ENCODE measurements around the gene FGF22. TPM values are rescaled to one million over a fixed set of nuclear protein-coding genes. Genes with fewer than 3 reads are reported as not detected.

Gene FGF22
- polyA plus RNA-seq, 2 donors, result 0.53 to 0.86 TPM

DNA sequence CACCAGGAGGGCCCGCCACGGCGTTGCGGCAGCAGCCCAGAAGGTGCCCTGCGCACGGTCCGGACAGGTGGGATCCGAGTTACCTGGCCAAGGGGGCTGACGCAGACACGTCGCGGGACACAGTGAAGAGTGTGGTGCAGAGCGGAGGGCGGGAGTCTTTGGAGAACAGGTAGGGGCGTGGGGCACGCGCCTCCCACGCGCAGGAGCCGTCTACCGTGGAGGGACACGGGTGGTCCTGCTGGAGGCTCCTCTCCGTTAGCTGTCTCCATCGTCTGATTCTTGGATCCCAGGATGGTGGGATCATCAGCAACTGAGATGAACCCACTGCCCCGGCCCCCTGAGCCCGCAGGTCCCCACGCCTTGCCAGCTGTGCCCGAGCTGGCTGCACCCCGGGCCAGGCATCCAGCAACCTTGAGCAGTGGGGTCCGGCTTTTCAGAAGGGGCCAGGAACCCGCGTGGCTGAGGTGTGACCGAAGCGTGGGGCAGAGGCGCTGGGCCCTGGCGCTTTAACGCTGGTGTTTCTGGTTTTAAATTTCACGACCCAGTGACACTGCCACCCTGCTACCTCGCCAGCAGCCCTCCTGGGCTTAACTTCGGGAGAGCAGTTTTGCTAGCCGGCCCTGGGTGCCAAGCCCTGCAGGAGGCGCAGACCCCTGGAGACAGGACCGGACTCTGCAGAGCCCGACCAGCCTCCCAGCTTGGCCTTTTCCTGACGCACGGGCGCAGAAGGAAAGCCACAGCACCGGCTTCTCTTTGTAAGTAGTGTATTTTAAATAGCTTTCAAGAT, 7.3 kb downstream of the FGF22 start:
- no peak overlapping the region for H3K27ac ChIP-seq (ENCODE audit: low read depth in 2 of 2, low read length in 1 of 2)
- no peaks in the 10 kb centered on the region for H3K27me3 ChIP-seq (ENCODE audit: control insufficient read depth in 1 of 2, insufficient read depth in 2 of 2, low read length in 2 of 2)
- peaks cover 0 to under 1% of the 10 kb centered on the region in 2 donors for H3K4me1 ChIP-seq (ENCODE audit: control insufficient read depth in 2 of 2, insufficient read depth in 2 of 2, low read length in 1 of 2)
- H3K36me3 ChIP-seq (ENCODE audit: control insufficient read depth in 2 of 2, insufficient read depth in 2 of 2, low read length in 1 of 2), result peaks cover 7 to 59% of the 10 kb centered on the region in 2 donors
- WGBS, 2 donors, result 92 to 93% methylated on average over 47 to 48 of the region's 48 CpGs
- H3K9me3 ChIP-seq (ENCODE audit: control insufficient read depth in 2 of 2, insufficient read depth in 1 of 2, low read depth in 1 of 2, low read length in 1 of 2), result no peaks in the 10 kb centered on the region
- no peak overlapping the region for H3K4me3 ChIP-seq (ENCODE audit: low read depth in 1 of 2, low read length in 2 of 2)

- Histone ChIP-seq H3K36me3 (ENCODE audit: control insufficient read depth in 2 of 2, insufficient read depth in 2 of 2, low read length in 1 of 2) (peaks cover 7 to 67% of the 10 kb centered on the region in 2 donors), H3K4me1 (ENCODE audit: control insufficient read depth in 2 of 2, insufficient read depth in 2 of 2, low read length in 1 of 2) (no peaks in the 10 kb centered on the region), H3K27ac (ENCODE audit: low read depth in 2 of 2, low read length in 1 of 2) (no peak overlapping the region), H3K9me3 (ENCODE audit: control insufficient read depth in 2 of 2, insufficient read depth in 1 of 2, low read depth in 1 of 2, low read length in 1 of 2) (no peaks in the 10 kb centered on the region), H3K27me3 (ENCODE audit: control insufficient read depth in 1 of 2, insufficient read depth in 2 of 2, low read length in 2 of 2) (no peaks in the 10 kb centered on the region), H3K4me3 (ENCODE audit: low read depth in 1 of 2, low read length in 2 of 2) (no peak overlapping the region)
- 91 to 92% methylated on average over 52 of the region's 52 CpGs for WGBS, 2 donors
Observed at GRCh38 chr19:647566-648284, 8.0 kb downstream of the FGF22 start.

DNA sequence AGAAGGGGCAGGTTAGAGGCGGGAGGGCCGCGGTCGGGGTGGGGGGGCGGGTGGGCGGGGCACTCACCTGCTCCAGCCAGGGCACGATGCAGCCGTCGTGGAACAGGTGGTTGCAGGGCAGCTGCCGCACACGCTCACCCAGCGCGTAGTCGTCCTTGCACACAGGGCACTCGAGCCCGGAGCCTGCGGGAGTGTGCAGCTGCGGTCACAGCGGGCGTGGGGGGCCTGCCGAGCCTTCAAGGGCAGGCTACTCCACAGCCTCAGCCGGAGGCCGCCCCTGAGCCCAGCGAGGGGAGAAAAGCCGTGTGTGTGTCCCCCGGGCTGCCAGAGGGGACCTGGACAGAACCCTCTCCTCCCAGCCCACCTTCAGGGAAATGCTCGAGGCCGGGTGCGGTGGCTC, 8.6 kb downstream of the FGF22 start:
- Histone ChIP-seq H3K27ac (ENCODE audit: low read depth in 2 of 2, low read length in 1 of 2) (no peak overlapping the region), H3K27me3 (ENCODE audit: control insufficient read depth in 1 of 2, insufficient read depth in 2 of 2, low read length in 2 of 2) (no peaks in the 10 kb centered on the region), H3K36me3 (ENCODE audit: control insufficient read depth in 2 of 2, insufficient read depth in 2 of 2, low read length in 1 of 2) (peaks cover 7 to 73% of the 10 kb centered on the region in 2 donors), H3K4me1 (ENCODE audit: control insufficient read depth in 2 of 2, insufficient read depth in 2 of 2, low read length in 1 of 2) (no peaks in the 10 kb centered on the region), H3K9me3 (ENCODE audit: control insufficient read depth in 2 of 2, insufficient read depth in 1 of 2, low read depth in 1 of 2, low read length in 1 of 2) (no peaks in the 10 kb centered on the region), H3K4me3 (ENCODE audit: low read depth in 1 of 2, low read length in 2 of 2) (no peak overlapping the region)
- WGBS, 2 donors, result 90% methylated on average over 28 to 29 of the region's 29 CpGs

GRCh38 chr19:648904-649801, 9.5 kb downstream of the FGF22 start:
- Histone ChIP-seq H3K36me3 (ENCODE audit: control insufficient read depth in 2 of 2, insufficient read depth in 2 of 2, low read length in 1 of 2) (peaks cover 7 to 77% of the 10 kb centered on the region in 2 donors), H3K27ac (ENCODE audit: low read depth in 2 of 2, low read length in 1 of 2) (no peak overlapping the region), H3K4me3 (ENCODE audit: low read depth in 1 of 2, low read length in 2 of 2) (no peak overlapping the region), H3K9me3 (ENCODE audit: control insufficient read depth in 2 of 2, insufficient read depth in 1 of 2, low read depth in 1 of 2, low read length in 1 of 2) (no peaks in the 10 kb centered on the region), H3K27me3 (ENCODE audit: control insufficient read depth in 1 of 2, insufficient read depth in 2 of 2, low read length in 2 of 2) (no peaks in the 10 kb centered on the region), H3K4me1 (ENCODE audit: control insufficient read depth in 2 of 2, insufficient read depth in 2 of 2, low read length in 1 of 2) (peaks cover 0 to 1% of the 10 kb centered on the region in 2 donors)
- 91 to 92% methylated on average over 52 to 53 of the region's 53 CpGs for WGBS, 2 donors

DNA sequence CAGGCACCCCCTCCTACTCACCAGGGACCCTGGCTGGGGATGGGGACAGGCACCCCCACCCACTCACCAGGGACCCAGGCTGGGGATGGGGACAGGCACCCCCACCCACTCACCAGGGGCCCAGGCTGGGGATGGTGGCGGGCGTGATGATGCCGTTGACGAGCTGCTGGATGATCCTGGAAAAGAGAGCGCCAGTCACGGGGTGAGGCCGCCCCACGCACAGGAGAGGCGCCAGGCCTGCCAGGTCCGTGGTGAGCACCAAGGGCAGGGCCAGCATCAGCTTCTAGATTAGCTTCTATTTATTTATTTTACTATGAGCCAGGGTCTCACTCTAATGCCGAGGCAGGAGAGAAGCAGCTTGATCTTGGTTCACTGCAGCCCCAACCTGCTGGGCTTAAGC, 10.4 kb downstream of the FGF22 start:
- peaks cover 7 to 70% of the 10 kb centered on the region in 2 donors for H3K36me3 ChIP-seq (ENCODE audit: control insufficient read depth in 2 of 2, insufficient read depth in 2 of 2, low read length in 1 of 2)
- 85 to 90% methylated on average over 11 of the region's 11 CpGs for WGBS, 2 donors

GRCh38 chr19:651114-651818, 11.6 kb downstream of the FGF22 start:
- Histone ChIP-seq H3K36me3 (ENCODE audit: control insufficient read depth in 2 of 2, insufficient read depth in 2 of 2, low read length in 1 of 2) (peaks cover 7 to 65% of the 10 kb centered on the region in 2 donors), H3K27ac (ENCODE audit: low read depth in 2 of 2, low read length in 1 of 2) (no peak overlapping the region), H3K4me3 (ENCODE audit: low read depth in 1 of 2, low read length in 2 of 2) (no peak overlapping the region), H3K27me3 (ENCODE audit: control insufficient read depth in 1 of 2, insufficient read depth in 2 of 2, low read length in 2 of 2) (no peaks in the 10 kb centered on the region), H3K4me1 (ENCODE audit: control insufficient read depth in 2 of 2, insufficient read depth in 2 of 2, low read length in 1 of 2) (peaks cover 0 to 1% of the 10 kb centered on the region in 2 donors), H3K9me3 (ENCODE audit: control insufficient read depth in 2 of 2, insufficient read depth in 1 of 2, low read depth in 1 of 2, low read length in 1 of 2) (no peaks in the 10 kb centered on the region)
- 94 to 95% methylated on average over 58 of the region's 58 CpGs for WGBS, 2 donors

More for the DNA sequence above, 10.4 kb downstream of the FGF22 start:
- no peak overlapping the region for H3K27ac ChIP-seq (ENCODE audit: low read depth in 2 of 2, low read length in 1 of 2)
- no peak overlapping the region for H3K4me3 ChIP-seq (ENCODE audit: low read depth in 1 of 2, low read length in 2 of 2)
- H3K4me1 ChIP-seq (ENCODE audit: control insufficient read depth in 2 of 2, insufficient read depth in 2 of 2, low read length in 1 of 2), result peaks cover 0 to 1% of the 10 kb centered on the region in 2 donors
- H3K27me3 ChIP-seq (ENCODE audit: control insufficient read depth in 1 of 2, insufficient read depth in 2 of 2, low read length in 2 of 2), result no peaks in the 10 kb centered on the region
- H3K9me3 ChIP-seq (ENCODE audit: control insufficient read depth in 2 of 2, insufficient read depth in 1 of 2, low read depth in 1 of 2, low read length in 1 of 2), result no peaks in the 10 kb centered on the region

DNA sequence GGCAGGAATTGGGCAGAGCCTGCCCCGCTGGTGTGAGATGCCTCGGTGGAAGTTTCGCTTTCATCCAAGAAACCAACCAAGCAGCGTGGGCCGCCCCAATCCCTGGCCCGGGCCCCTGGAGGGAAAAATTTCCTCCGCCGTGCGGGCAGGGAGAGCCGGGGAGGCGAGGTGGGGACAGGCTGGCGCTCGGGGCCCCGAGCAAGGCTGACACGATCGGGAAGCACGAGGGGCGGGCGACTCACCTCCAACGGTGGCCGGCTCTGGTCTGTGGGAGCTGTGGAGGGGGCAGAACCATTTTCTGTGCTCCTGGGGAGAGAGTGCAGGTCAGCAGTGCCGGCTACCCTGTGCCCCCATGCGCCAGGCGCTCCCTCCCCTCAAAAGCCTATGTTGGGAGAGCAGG, 12.3 kb downstream of the FGF22 start:
- peaks cover 0 to 3% of the 10 kb centered on the region in 2 donors for H3K4me1 ChIP-seq (ENCODE audit: control insufficient read depth in 2 of 2, insufficient read depth in 2 of 2, low read length in 1 of 2)
- no peak overlapping the region for H3K27ac ChIP-seq (ENCODE audit: low read depth in 2 of 2, low read length in 1 of 2)
- no peak overlapping the region for H3K4me3 ChIP-seq (ENCODE audit: low read depth in 1 of 2, low read length in 2 of 2)
- H3K36me3 ChIP-seq (ENCODE audit: control insufficient read depth in 2 of 2, insufficient read depth in 2 of 2, low read length in 1 of 2), result peaks cover 7 to 59% of the 10 kb centered on the region in 2 donors
- 82 to 87% methylated on average over 22 to 24 of the region's 24 CpGs for WGBS, 2 donors
- H3K27me3 ChIP-seq (ENCODE audit: control insufficient read depth in 1 of 2, insufficient read depth in 2 of 2, low read length in 2 of 2), result no peaks in the 10 kb centered on the region
- H3K9me3 ChIP-seq (ENCODE audit: control insufficient read depth in 2 of 2, insufficient read depth in 1 of 2, low read depth in 1 of 2, low read length in 1 of 2), result no peaks in the 10 kb centered on the region

GRCh38 chr19:652467-653389, 13.0 kb downstream of the FGF22 start:
- Histone ChIP-seq H3K4me3 (ENCODE audit: low read depth in 1 of 2, low read length in 2 of 2) (no peak overlapping the region), H3K4me1 (ENCODE audit: control insufficient read depth in 2 of 2, insufficient read depth in 2 of 2, low read length in 1 of 2) (peaks cover 0 to 7% of the 10 kb centered on the region in 2 donors), H3K27ac (ENCODE audit: low read depth in 2 of 2, low read length in 1 of 2) (no peak overlapping the region), H3K27me3 (ENCODE audit: control insufficient read depth in 1 of 2, insufficient read depth in 2 of 2, low read length in 2 of 2) (no peaks in the 10 kb centered on the region), H3K9me3 (ENCODE audit: control insufficient read depth in 2 of 2, insufficient read depth in 1 of 2, low read depth in 1 of 2, low read length in 1 of 2) (no peaks in the 10 kb centered on the region), H3K36me3 (ENCODE audit: control insufficient read depth in 2 of 2, insufficient read depth in 2 of 2, low read length in 1 of 2) (peaks cover 7 to 62% of the 10 kb centered on the region in 2 donors)
- WGBS, 2 donors, result 91 to 93% methylated on average over 45 to 54 of the region's 54 CpGs

All from esophagus (tissue), 2 donors.